ENCODE data around the gene ZNF77.

- TF ChIP-seq, protein P1, sequence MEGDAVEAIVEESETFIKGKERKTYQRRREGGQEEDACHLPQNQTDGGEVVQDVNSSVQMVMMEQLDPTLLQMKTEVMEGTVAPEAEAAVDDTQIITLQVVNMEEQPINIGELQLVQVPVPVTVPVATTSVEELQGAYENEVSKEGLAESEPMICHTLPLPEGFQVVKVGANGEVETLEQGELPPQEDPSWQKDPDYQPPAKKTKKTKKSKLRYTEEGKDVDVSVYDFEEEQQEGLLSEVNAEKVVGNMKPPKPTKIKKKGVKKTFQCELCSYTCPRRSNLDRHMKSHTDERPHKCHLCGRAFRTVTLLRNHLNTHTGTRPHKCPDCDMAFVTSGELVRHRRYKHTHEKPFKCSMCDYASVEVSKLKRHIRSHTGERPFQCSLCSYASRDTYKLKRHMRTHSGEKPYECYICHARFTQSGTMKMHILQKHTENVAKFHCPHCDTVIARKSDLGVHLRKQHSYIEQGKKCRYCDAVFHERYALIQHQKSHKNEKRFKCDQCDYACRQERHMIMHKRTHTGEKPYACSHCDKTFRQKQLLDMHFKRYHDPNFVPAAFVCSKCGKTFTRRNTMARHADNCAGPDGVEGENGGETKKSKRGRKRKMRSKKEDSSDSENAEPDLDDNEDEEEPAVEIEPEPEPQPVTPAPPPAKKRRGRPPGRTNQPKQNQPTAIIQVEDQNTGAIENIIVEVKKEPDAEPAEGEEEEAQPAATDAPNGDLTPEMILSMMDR (IDR thresholded peaks at IDR 0.05; ENCODE audit: borderline replicate concordance, extremely low read depth, low read length, poor library complexity, severe bottlenecking): no peak
- TF ChIP-seq EZH2 (IDR thresholded peaks at IDR 0.05; ENCODE audit: borderline replicate concordance, low read depth, low read length, severe bottlenecking): no peak
Measured at GRCh38 chr19:2982561-2982960, 37.8 kb upstream of the ZNF77 start.

All from DND-41 (cell line).